PC-3 (cell line): Measurements from ENCODE around the gene RPL36. TPM values are rescaled to one million over a fixed set of nuclear protein-coding genes. Genes with fewer than 3 reads are reported as not detected.

Experiments used
- ATAC-seq: fragments of 200-7000 bp; cut with Tn5 transposase; 2 replicates; pipeline ENCODE4 v1.9.1; 2020; ENCODE audit warnings: mild to moderate bottlenecking, moderate library complexity
- BruUV-seq: library from RNA; stranded (reverse); fragments of 400-500 nt; replicated peaks from 2 replicates; lab custom pipeline; 2021; lab: Mats Ljungman, UMichigan
- CTCF ChIA-PET: fragments of 300-600 bp; sonication (Branson Sonifier 250); formaldehyde crosslinking; loops from one replicate; lab custom pipeline; 2022; ENCODE audit warnings: antibody characterized with exemption; lab: Charles Lee
- POLR2A ChIA-PET: fragments of 300-600 bp; sonication (Branson Sonifier 250); formaldehyde crosslinking; loops from one replicate; lab custom pipeline; 2022; ENCODE audit warnings: antibody characterized with exemption; ENCODE audit not compliant: unreplicated experiment; lab: Charles Lee
- DNase-seq: peaks from one replicate; pipeline ENCODE4 v3.0.0-alpha.2; 2015
- H2AFZ ChIP-seq: fragments of 300-600 bp; sonication (generic); 2 replicates; pipeline ENCODE4 v1.6.0; 2016; ENCODE audit warnings: antibody characterized with exemption, low read length
- H3F3A ChIP-seq: fragments of 300-600 bp; sonication (generic); one replicate; pipeline ENCODE4 v1.6.0; 2017; ENCODE audit warnings: antibody characterized with exemption, low read length, control low read depth, mild to moderate bottlenecking; ENCODE audit not compliant: unreplicated experiment
- H3K27ac ChIP-seq: fragments of 300-600 bp; sonication (generic); 2 replicates; pipeline ENCODE4 v1.5.1; 2016; ENCODE audit warnings: mild to moderate bottlenecking, low read length
- H3K27me3 ChIP-seq: fragments of 300-600 bp; sonication (generic); 2 replicates; pipeline ENCODE4 v1.6.1; 2016; ENCODE audit warnings: low read length, mixed read lengths
- H3K36me3 ChIP-seq: fragments of 300-600 bp; sonication (generic); 2 replicates; pipeline ENCODE4 v1.6.1; 2016; ENCODE audit warnings: low read depth, mixed run types, low read length, mixed read lengths
- H3K4me1 ChIP-seq: fragments of 300-600 bp; sonication (generic); 2 replicates; pipeline ENCODE4 v1.5.1; 2016; ENCODE audit warnings: low read length; ENCODE audit not compliant: insufficient read depth
- H3K4me2 ChIP-seq: fragments of 300-600 bp; sonication (generic); 2 replicates; pipeline ENCODE4 v1.6.0; 2016; ENCODE audit warnings: low read length
- H3K4me3 ChIP-seq: fragments of 300-600 bp; sonication (generic); 2 replicates; pipeline ENCODE4 v1.5.1; 2016; ENCODE audit warnings: mild to moderate bottlenecking, low read length, mixed read lengths
- H3K79me2 ChIP-seq: fragments of 300-600 bp; sonication (generic); 2 replicates; pipeline ENCODE4 v1.6.1; 2017; ENCODE audit warnings: low read length, mixed read lengths
- H3K9ac ChIP-seq: fragments of 300-600 bp; sonication (generic); 2 replicates; pipeline ENCODE4 v1.6.0; 2016; ENCODE audit warnings: mild to moderate bottlenecking, low read length
- H3K9me2 ChIP-seq: fragments of 300-600 bp; sonication (generic); replicated peaks from 2 replicates; pipeline ENCODE4 v1.6.1; 2016; ENCODE audit warnings: mixed run types, low read length, mixed read lengths
- H3K9me3 ChIP-seq: fragments of 300-600 bp; sonication (generic); 2 replicates; pipeline ENCODE4 v1.6.1; 2016; ENCODE audit warnings: low read length, mixed read lengths
- H4K20me1 ChIP-seq: fragments of 300-600 bp; sonication (generic); 2 replicates; pipeline ENCODE4 v1.6.1; 2016; ENCODE audit warnings: low read length, mixed read lengths
- CTCF ChIP-seq: fragments of 300-600 bp; sonication (generic); conservative IDR thresholded peaks from 2 replicates; pipeline ENCODE4 v1.5.1; 2017; ENCODE audit warnings: antibody characterized with exemption, low read depth, mild to moderate bottlenecking, low read length
- EZH2 ChIP-seq: fragments of 300-600 bp; sonication (generic); IDR thresholded peaks from one replicate; pipeline ENCODE4 v1.6.1; 2017; ENCODE audit warnings: antibody characterized with exemption, mild to moderate bottlenecking, low read length; ENCODE audit not compliant: unreplicated experiment
- EZH2phosphoT487 ChIP-seq: fragments of 300-600 bp; sonication (generic); IDR thresholded peaks from 2 replicates; pipeline ENCODE4 v1.6.1; 2018; ENCODE audit warnings: mild to moderate bottlenecking, antibody characterized with exemption, low read length, borderline replicate concordance
- intact Hi-C: fragments of 100-400 bp; cut with micrococcal nuclease; formaldehyde crosslinking; loops from 2 replicates; pipeline ENCODE4 v1.9.0; 2023
- total RNA-seq: library from RNA; depleted of rRNA; stranded (reverse); fragments of >200 nt; gene quantifications from 2 replicates; pipeline ENCODE4 v1.2.3, GENCODE V29; 2014

RPL36 gene
- total RNA-seq, 1 experiment from 2014 or later = 2,470 TPM

- no peak for ATAC-seq
- H3K9me3 ChIP-seq = no peaks in the 10 kb centered on the region
- peaks cover 63% of the 10 kb centered on the region for H4K20me1 ChIP-seq
- peaks cover 100% of the 10 kb centered on the region for H3K79me2 ChIP-seq
- BruUV-seq = no TSS peak
- no peaks in the 10 kb centered on the region for H3K9me2 ChIP-seq
- no peaks in the 10 kb centered on the region for H3K4me1 ChIP-seq
- no peaks in the 10 kb centered on the region for H3K27me3 ChIP-seq
- POLR2A ChIA-PET = interaction anchor here (0.7 kb wide), 1 partner anchor 18 kb away, joined by 4 read pairs; no protein-coding TSS in a partner anchor
- CTCF ChIA-PET = no interaction called here
- H3K36me3 ChIP-seq = peaks cover 63% of the 10 kb centered on the region
- H2AFZ ChIP-seq = no peak overlapping the region
- no peak overlapping the region for H3K4me2 ChIP-seq
- H3K4me3 ChIP-seq = no peak overlapping the region
- no peak overlapping the region for H3K9ac ChIP-seq
- DNase-seq = no peak
- TF ChIP-seq EZH2phosphoT487 (no peak), EZH2 (no peak), CTCF (no peak)
- no peaks in the 10 kb centered on the region for H3F3A ChIP-seq
- intact Hi-C loops = no loop called here
- no peak overlapping the region for H3K27ac ChIP-seq
Measured at GRCh38 chr19:5642204-5642603, 47.9 kb upstream of the RPL36 start.

GRCh38 chr19:5643060-5643459, 47.0 kb upstream of the RPL36 start:
- Histone ChIP-seq H3K9me2 (no peaks in the 10 kb centered on the region), H2AFZ (no peak overlapping the region), H3K36me3 (peaks cover 71% of the 10 kb centered on the region), H4K20me1 (peaks cover 55% of the 10 kb centered on the region), H3K27ac (no peak overlapping the region), H3K27me3 (no peaks in the 10 kb centered on the region), H3F3A (no peaks in the 10 kb centered on the region), H3K4me2 (no peak overlapping the region), H3K9me3 (no peaks in the 10 kb centered on the region), H3K4me1 (no peaks in the 10 kb centered on the region), H3K9ac (no peak overlapping the region), H3K79me2 (peaks cover 96% of the 10 kb centered on the region), H3K4me3 (no peak overlapping the region)
- TF ChIP-seq EZH2 (no peak), CTCF (no peak), EZH2phosphoT487 (no peak)
- DNase-seq = no peak
- ChIA-PET CTCF (no interaction called here), POLR2A (no interaction called here)
- no TSS peak for BruUV-seq
- intact Hi-C loops = no loop called here
- no peak for ATAC-seq

GRCh38 chr19:5644037-5644436, 46.1 kb upstream of the RPL36 start:
- Histone ChIP-seq H3K4me1 (no peaks in the 10 kb centered on the region), H3K4me3 (no peak overlapping the region), H3K9me2 (no peaks in the 10 kb centered on the region), H3K9me3 (no peaks in the 10 kb centered on the region), H3K4me2 (no peak overlapping the region), H3K36me3 (peaks cover 74% of the 10 kb centered on the region), H3K79me2 (peaks cover 86% of the 10 kb centered on the region), H4K20me1 (peaks cover 51% of the 10 kb centered on the region), H2AFZ (no peak overlapping the region), H3K27me3 (no peaks in the 10 kb centered on the region), H3F3A (no peaks in the 10 kb centered on the region), H3K9ac (no peak overlapping the region), H3K27ac (no peak overlapping the region)
- ChIA-PET POLR2A (no interaction called here), CTCF (no interaction called here)
- TF ChIP-seq EZH2 (no peak), CTCF (no peak)
- intact Hi-C loops = no loop called here
- DNase-seq (no peak), ATAC-seq (no peak)
- BruUV-seq = no TSS peak
